ENCODE measurements around the gene ITPR1. TPM values are rescaled to one million over a fixed set of nuclear protein-coding genes. Genes with fewer than 3 reads are reported as not detected.

Gene ITPR1
- total and polyA plus RNA-seq, 2 of the 4 experiments (the other 2 are of a cell fraction), result 1.8 to 5.7 TPM

GRCh38 chr3:4551794-4552442, 58.8 kb downstream of the ITPR1 start:
- no peak overlapping the region for H2AFZ ChIP-seq (replicated peaks; ENCODE audit: low read length, poor library complexity)
- no peak overlapping the region for H2BK120ac ChIP-seq (ENCODE audit: low read depth, low read length)
- no peak overlapping the region for H3K4me3 ChIP-seq (ENCODE audit: insufficient read depth, low read depth, low read length)
- no TSS peak for BruUV-seq (replicated peaks)
- H4K20me1 ChIP-seq (ENCODE audit: insufficient read depth, low read length), result no peaks in the 10 kb centered on the region
- H2BK5ac ChIP-seq (ENCODE audit: low read depth, low read length, poor library complexity, severe bottlenecking), result no peak overlapping the region
- H2BK20ac ChIP-seq (ENCODE audit: low read depth, low read length), result no peak overlapping the region
- no peak overlapping the region for H3K18ac ChIP-seq (ENCODE audit: low read depth, low read length)
- no peaks in the 10 kb centered on the region for H3K4me1 ChIP-seq (ENCODE audit: control insufficient read depth, insufficient read depth, low read length)
- no peak overlapping the region for H2AK5ac ChIP-seq (ENCODE audit: low read depth, low read length)
- H3K4me2 ChIP-seq (ENCODE audit: low read depth, low read length), result no peak overlapping the region
- in situ Hi-C loops (cut with MboI; ENCODE audit: low sequenced_read_pairs) (no loop called here), dilution Hi-C loops (cut with HindIII; ENCODE audit: low sequenced_read_pairs, unreplicated experiment) (no loop called here), intact Hi-C loops (cut with micrococcal nuclease) (no loop called here)
- WGBS, 2 experiments (ENCODE audit: extremely low coverage in 2 of 2, insufficient read length in 1 of 2), result no CpG with 5 or more reads among the region's 4 CpGs
- no peak overlapping the region for H4K91ac ChIP-seq (ENCODE audit: insufficient read depth, low read depth, low read length)
- ChIA-PET POLR2A (ENCODE audit: unreplicated experiment) (interaction anchor here (0.5 kb wide), 1 partner anchor 51 kb away, joined by 3 read pairs; no protein-coding TSS in a partner anchor), CTCF (no interaction called here)
- no peak for ATAC-seq (ENCODE audit: low read depth)
- no peak for DNase-seq
- H3K27me3 ChIP-seq (ENCODE audit: control insufficient read depth, insufficient read depth, low read length), result peaks cover 2% of the 10 kb centered on the region; the same call in 1 of the 2 replicates
- H3K9ac ChIP-seq (ENCODE audit: low read depth, low read length), result no peak overlapping the region
- TF ChIP-seq SMC3 (IDR thresholded peaks at IDR 0.05; ENCODE audit: low read depth, low read length) (no peak), FOS (IDR thresholded peaks at IDR 0.05; ENCODE audit: low read depth, low read length) (no peak), CEBPB (IDR thresholded peaks at IDR 0.05; ENCODE audit: low read depth, low read length) (no peak), BHLHE40 (IDR thresholded peaks at IDR 0.05; ENCODE audit: low read depth, low read length) (no peak), RCOR1 (IDR thresholded peaks at IDR 0.05; ENCODE audit: insufficient replicate concordance, low read length) (no peak), NFE2L2 (IDR thresholded peaks at IDR 0.05; ENCODE audit: low read depth, low read length) (no peak), MAZ (IDR thresholded peaks at IDR 0.05; ENCODE audit: borderline replicate concordance, low read depth, low read length) (no peak), CTCF (conservative IDR thresholded peaks at IDR 0.05; ENCODE audit: low read depth, low read length) (no peak), POLR2A (IDR thresholded peaks at IDR 0.05; ENCODE audit: low read depth, low read length) (no peak), MAFK (IDR thresholded peaks at IDR 0.05; ENCODE audit: low read depth, low read length) (no peak), ELK1 (IDR thresholded peaks at IDR 0.05; ENCODE audit: borderline replicate concordance, low read depth, low read length) (no peak), MXI1 (IDR thresholded peaks at IDR 0.05; ENCODE audit: borderline replicate concordance, low read depth, low read length) (no peak), RFX5 (IDR thresholded peaks at IDR 0.05; ENCODE audit: low read depth, low read length) (no peak)
- no peak overlapping the region for H3K4ac ChIP-seq (ENCODE audit: low read depth, low read length)
- no peak overlapping the region for H4K5ac ChIP-seq (ENCODE audit: low read depth, low read length)
- no peak overlapping the region for H4K8ac ChIP-seq (ENCODE audit: low read depth in 2 of 2, low read length in 2 of 2)
- no peak overlapping the region for H2BK15ac ChIP-seq (ENCODE audit: low read depth, low read length)
- H3K56ac ChIP-seq (ENCODE audit: extremely low read depth, insufficient read depth, low read length), result no peak overlapping the region
- no peaks in the 10 kb centered on the region for H3K79me1 ChIP-seq (ENCODE audit: low read depth in 1 of 2, low read length in 2 of 2)
- no peak overlapping the region for H2AK9ac ChIP-seq (replicated peaks; ENCODE audit: low read depth, low read length, poor library complexity)
- no peak overlapping the region for H3K27ac ChIP-seq (ENCODE audit: insufficient read depth, low read length)
- no peaks in the 10 kb centered on the region for H3K9me3 ChIP-seq (ENCODE audit: control insufficient read depth, insufficient read depth, low read length)
- H3K23ac ChIP-seq (ENCODE audit: low read depth, low read length), result no peak overlapping the region
- H3K9me1 ChIP-seq (ENCODE audit: insufficient read depth, low read length), result no peaks in the 10 kb centered on the region
- no peaks in the 10 kb centered on the region for H3K36me3 ChIP-seq (ENCODE audit: control insufficient read depth, insufficient read depth, low read length)
- no peak overlapping the region for H3K14ac ChIP-seq (replicated peaks; ENCODE audit: low read depth, low read length)
